Measurements from ENCODE around the gene VCP. TPM values are rescaled to one million over a fixed set of nuclear protein-coding genes. Genes with fewer than 3 reads are reported as not detected.
"Not testable (repeated sequence)": the region's sequence is repeated elsewhere in the genome, so short reads cannot be mapped to it uniquely, and the experiment has no call there.

The VCP gene
- total RNA-seq, 1 donor from 2014 or later, result 296 TPM

DNA sequence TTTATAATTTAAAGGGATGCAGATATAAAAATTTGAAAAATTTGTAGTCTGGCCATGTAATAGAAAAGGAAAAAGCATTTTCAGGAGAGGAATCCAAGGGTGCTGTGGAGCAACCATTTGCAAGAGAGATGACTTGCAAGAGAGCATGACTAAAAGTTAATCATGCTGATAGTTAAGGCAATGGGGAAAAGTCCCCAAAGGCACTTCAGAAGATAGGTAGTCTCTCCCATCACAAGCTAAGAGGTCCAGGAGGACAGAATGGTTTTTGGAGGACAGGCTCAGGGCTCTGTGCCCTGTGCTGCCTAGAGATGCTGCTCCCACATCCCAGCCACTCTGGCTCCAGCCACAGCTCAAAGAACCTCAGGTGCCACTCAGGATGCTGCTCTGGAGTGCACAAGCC, 44.1 kb downstream of the VCP start:
- ChIA-PET CTCF (no interaction called here), POLR2A (no interaction called here)
- Mint-ChIP-seq H3K4me3 (no peak overlapping the region), H3K9me3 (no peaks in the 10 kb centered on the region), H3K27ac (no peak overlapping the region), H3K27me3 (no peaks in the 10 kb centered on the region), H3K36me3 (ENCODE audit: low read depth) (peaks cover 1% of the 10 kb centered on the region), H3K4me1 (peaks cover 11% of the 10 kb centered on the region)
- DNase-seq (no peak), ATAC-seq (ENCODE audit: low read depth) (no peak)
- TF ChIP-seq, protein P1, sequence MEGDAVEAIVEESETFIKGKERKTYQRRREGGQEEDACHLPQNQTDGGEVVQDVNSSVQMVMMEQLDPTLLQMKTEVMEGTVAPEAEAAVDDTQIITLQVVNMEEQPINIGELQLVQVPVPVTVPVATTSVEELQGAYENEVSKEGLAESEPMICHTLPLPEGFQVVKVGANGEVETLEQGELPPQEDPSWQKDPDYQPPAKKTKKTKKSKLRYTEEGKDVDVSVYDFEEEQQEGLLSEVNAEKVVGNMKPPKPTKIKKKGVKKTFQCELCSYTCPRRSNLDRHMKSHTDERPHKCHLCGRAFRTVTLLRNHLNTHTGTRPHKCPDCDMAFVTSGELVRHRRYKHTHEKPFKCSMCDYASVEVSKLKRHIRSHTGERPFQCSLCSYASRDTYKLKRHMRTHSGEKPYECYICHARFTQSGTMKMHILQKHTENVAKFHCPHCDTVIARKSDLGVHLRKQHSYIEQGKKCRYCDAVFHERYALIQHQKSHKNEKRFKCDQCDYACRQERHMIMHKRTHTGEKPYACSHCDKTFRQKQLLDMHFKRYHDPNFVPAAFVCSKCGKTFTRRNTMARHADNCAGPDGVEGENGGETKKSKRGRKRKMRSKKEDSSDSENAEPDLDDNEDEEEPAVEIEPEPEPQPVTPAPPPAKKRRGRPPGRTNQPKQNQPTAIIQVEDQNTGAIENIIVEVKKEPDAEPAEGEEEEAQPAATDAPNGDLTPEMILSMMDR (IDR thresholded peaks at IDR 0.05), result no peak
- intact Hi-C loops (cut with micrococcal nuclease), result no loop called here

DNA sequence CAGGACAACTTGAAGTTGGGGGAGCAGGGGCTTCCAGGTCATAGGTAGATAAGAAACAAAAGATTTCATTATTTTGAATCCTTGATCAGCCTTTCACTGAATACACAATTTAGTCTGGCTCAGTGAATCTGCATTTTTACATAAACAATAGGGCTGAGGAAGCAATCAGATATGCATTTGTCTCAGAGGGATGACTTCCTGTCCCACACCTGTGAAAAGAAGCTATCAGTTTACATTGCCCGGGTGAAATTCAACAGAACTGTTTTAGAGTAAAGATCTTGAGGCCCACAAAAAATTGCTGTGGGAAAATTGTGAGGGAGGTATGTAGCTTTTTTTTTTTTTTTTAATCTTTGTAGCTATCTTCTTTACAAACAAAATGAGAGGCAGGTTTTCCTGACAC, 44.6 kb downstream of the VCP start:
- no peaks in the 10 kb centered on the region for H3K27me3 Mint-ChIP-seq
- CTCF ChIA-PET, result interaction anchor here (1.3 kb wide), 1 partner anchor 23 kb away, joined by 4 read pairs; no protein-coding TSS in a partner anchor
- intact Hi-C loops (cut with micrococcal nuclease), result no loop called here
- peaks cover 12% of the 10 kb centered on the region for H3K4me1 Mint-ChIP-seq
- no peaks in the 10 kb centered on the region for H3K9me3 Mint-ChIP-seq
- TF ChIP-seq, protein P1 (IDR thresholded peaks at IDR 0.05), result no peak
- no peak overlapping the region for H3K4me3 Mint-ChIP-seq
- POLR2A ChIA-PET, result interaction anchor here (1.4 kb wide), 1 partner anchor 34 kb away, joined by 3 read pairs; no protein-coding TSS in a partner anchor
- no peak for ATAC-seq (ENCODE audit: low read depth)
- H3K27ac Mint-ChIP-seq, result no peak overlapping the region
- H3K36me3 Mint-ChIP-seq (ENCODE audit: low read depth), result peaks cover 1% of the 10 kb centered on the region
- DNase-seq, result no peak

DNA sequence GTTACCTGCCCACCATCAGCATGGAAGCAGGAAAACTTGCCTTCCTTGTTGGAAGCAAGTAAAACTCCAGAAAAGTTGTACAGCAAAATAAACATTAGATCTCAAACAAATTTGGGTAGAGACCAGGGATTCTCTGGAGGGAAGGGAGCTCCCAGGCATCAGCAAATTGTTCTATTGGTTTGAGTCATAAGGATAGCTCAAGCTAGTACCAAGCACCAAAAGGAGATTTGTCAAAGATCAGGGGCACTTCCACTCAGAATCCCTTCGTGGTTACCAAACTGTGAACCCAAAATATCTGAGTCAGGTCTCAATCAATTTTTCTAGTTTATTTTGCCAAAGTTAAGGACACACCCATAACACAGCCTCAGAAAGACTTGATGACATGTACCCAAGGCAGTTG, 45.1 kb downstream of the VCP start:
- TF ChIP-seq, protein P1 (IDR thresholded peaks at IDR 0.05), result no peak
- ChIA-PET CTCF (interaction anchor here (1.3 kb wide), 1 partner anchor 24 kb away, joined by 4 read pairs; no protein-coding TSS in a partner anchor), POLR2A (interaction anchor here (1.4 kb wide), 1 partner anchor 34 kb away, joined by 3 read pairs; no protein-coding TSS in a partner anchor)
- peaks cover 1% of the 10 kb centered on the region for H3K36me3 Mint-ChIP-seq (ENCODE audit: low read depth)
- H3K4me3 Mint-ChIP-seq, result no peak overlapping the region
- no peaks in the 10 kb centered on the region for H3K27me3 Mint-ChIP-seq
- peaks cover 15% of the 10 kb centered on the region for H3K4me1 Mint-ChIP-seq
- no peaks in the 10 kb centered on the region for H3K9me3 Mint-ChIP-seq
- DNase-seq (no peak), ATAC-seq (ENCODE audit: low read depth) (no peak)
- H3K27ac Mint-ChIP-seq, result no peak overlapping the region
- intact Hi-C loops (cut with micrococcal nuclease), result no loop called here

DNA sequence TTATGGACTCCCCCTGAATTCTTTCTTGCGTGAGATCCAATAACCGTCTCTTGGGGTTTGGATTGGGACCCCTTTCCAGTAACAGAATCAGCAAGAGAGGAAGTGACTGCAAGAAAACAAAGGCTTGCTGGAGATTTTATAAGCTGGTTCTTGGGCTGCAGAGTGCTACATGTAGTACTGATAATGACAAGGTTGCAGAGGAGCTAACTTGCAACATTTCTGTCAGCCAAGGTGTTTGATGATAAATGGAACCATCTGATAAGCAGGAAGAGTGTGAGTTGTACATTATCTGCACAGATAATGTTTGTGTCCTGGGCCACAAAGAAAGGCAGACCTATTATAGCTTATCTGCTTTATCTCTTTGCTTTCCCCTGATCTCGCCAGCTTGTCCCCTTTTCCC, 45.8 kb downstream of the VCP start:
- Mint-ChIP-seq H3K27ac (no peak overlapping the region), H3K9me3 (no peaks in the 10 kb centered on the region), H3K27me3 (no peaks in the 10 kb centered on the region), H3K4me3 (no peak overlapping the region), H3K4me1 (peaks cover 15% of the 10 kb centered on the region), H3K36me3 (ENCODE audit: low read depth) (peaks cover 7% of the 10 kb centered on the region)
- no peak for DNase-seq
- ChIA-PET POLR2A (interaction anchor here (1.4 kb wide), 1 partner anchor 33 kb away, joined by 3 read pairs; no protein-coding TSS in a partner anchor), CTCF (interaction anchor here (0.6 to 1.3 kb wide), 2 partner anchors 24 to 1119 kb away, joined by 3 to 4 read pairs; no protein-coding TSS in a partner anchor)
- intact Hi-C loops (cut with micrococcal nuclease), result no loop called here
- no peak for ATAC-seq (ENCODE audit: low read depth)
- TF ChIP-seq, protein P1 (IDR thresholded peaks at IDR 0.05), result no peak

DNA sequence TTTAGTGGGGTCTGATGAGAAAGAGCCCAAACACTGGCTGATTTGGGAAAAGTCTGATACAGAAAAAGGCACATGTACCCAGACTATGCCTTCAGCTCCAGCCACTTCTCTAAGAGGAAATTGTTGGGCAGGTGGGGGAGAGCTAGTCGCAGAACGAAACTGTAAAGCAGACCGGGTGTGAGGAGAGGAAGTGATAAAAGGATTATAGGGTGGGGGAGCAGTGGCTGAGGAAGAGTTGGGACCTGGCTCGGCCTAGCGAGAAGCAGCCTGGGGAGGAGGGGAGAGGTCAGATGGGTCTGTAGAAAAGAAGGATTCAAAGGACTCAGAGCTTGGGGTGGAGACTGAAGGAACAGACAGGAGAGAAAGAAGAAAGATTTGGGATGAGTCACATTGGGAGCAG, 49.0 kb downstream of the VCP start:
- H3K9me3 Mint-ChIP-seq; ATAC-seq (ENCODE audit: low read depth); intact Hi-C loops (cut with micrococcal nuclease); DNase-seq; POLR2A ChIA-PET; H3K27ac Mint-ChIP-seq; H3K27me3 Mint-ChIP-seq; H3K4me3 Mint-ChIP-seq; CTCF ChIA-PET: not testable (repeated sequence)
- Mint-ChIP-seq H3K36me3 (ENCODE audit: low read depth) (peaks cover 15% of the 10 kb centered on the region), H3K4me1 (peaks cover 15% of the 10 kb centered on the region)

DNA sequence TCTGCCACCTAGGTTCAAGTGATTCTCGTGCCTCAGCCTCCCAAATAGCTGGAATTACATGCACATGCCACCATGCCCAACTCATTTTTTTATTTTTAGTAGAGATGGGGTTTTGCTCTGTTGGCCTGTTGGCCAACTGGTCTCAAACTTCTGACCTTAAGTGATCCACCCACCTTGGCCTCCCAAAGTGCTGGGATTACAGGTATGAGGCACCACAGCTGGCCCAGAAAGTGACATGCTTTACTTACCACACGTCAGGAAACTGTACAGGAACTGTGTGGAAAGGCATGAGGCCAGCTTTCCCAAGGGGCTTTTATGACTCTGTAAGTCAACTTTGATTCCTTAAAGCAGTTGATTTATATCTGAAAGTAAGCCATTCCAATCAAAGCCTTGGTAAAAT, 57.9 kb downstream of the VCP start:
- Mint-ChIP-seq H3K27ac (no peak overlapping the region), H3K9me3 (peaks cover 17% of the 10 kb centered on the region), H3K4me3 (no peak overlapping the region), H3K36me3 (ENCODE audit: low read depth) (peaks cover 47% of the 10 kb centered on the region), H3K27me3 (no peaks in the 10 kb centered on the region), H3K4me1 (no peaks in the 10 kb centered on the region)
- ChIA-PET CTCF (no interaction called here), POLR2A (no interaction called here)
- ATAC-seq (ENCODE audit: low read depth) (no peak), DNase-seq (no peak)
- intact Hi-C loops (cut with micrococcal nuclease), result no loop called here
- TF ChIP-seq, protein P1 (IDR thresholded peaks at IDR 0.05), result no peak
